ENCODE measurements around the gene SLC38A8. TPM values are rescaled to one million over a fixed set of nuclear protein-coding genes. Genes with fewer than 3 reads are reported as not detected.

The SLC38A8 gene
- total RNA-seq, 2 donors from 2014 or later, result not detected

DNA sequence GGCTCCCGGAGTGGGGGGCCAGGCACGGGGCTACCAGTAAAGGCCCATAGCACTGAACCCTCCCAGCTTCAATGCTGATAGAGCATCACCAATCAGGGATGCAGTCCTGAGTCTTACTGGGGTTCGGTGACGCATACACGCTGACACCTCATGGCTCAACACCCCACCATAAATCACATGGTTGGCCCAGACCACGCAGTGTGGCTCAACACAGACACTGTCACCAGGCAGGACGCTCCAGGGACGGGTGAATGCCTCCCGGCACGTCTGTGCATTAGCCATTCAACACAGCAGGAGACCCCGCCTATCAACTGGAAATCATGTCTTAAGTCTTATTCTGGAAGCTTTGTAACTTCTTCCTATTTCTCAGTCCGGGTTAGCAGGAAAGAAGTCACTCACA lies 39.6 kb downstream of the SLC38A8 start:
- no peaks in the 10 kb centered on the region for H3K36me3 ChIP-seq (ENCODE audit: control insufficient read depth, insufficient read depth, low read length)
- H3K9me3 Mint-ChIP-seq, result no peaks in the 10 kb centered on the region
- no peaks in the 10 kb centered on the region for H3K4me1 Mint-ChIP-seq
- peaks cover 7% of the 10 kb centered on the region for H3K27me3 Mint-ChIP-seq (ENCODE audit: insufficient read depth)
- 85 to 93% methylated on average over 10 to 12 of the region's 12 CpGs for WGBS, 2 experiments (ENCODE audit: insufficient coverage in 1 of 2, insufficient read length in 1 of 2)
- H3K27ac ChIP-seq (ENCODE audit: low read depth, low read length), result no peak overlapping the region
- no peak overlapping the region for H3K9ac ChIP-seq (ENCODE audit: extremely low read depth, low read length, poor library complexity, severe bottlenecking)
- H3K27ac Mint-ChIP-seq, result no peak overlapping the region
- H3K4me3 Mint-ChIP-seq, result no peak overlapping the region
- H3K9me3 ChIP-seq (ENCODE audit: control insufficient read depth, low read length), result no peaks in the 10 kb centered on the region
- no peaks in the 10 kb centered on the region for H3K4me1 ChIP-seq (ENCODE audit: control insufficient read depth, insufficient read depth, low read length)
- DNase-seq, result no peak
- TF ChIP-seq, protein P1, sequence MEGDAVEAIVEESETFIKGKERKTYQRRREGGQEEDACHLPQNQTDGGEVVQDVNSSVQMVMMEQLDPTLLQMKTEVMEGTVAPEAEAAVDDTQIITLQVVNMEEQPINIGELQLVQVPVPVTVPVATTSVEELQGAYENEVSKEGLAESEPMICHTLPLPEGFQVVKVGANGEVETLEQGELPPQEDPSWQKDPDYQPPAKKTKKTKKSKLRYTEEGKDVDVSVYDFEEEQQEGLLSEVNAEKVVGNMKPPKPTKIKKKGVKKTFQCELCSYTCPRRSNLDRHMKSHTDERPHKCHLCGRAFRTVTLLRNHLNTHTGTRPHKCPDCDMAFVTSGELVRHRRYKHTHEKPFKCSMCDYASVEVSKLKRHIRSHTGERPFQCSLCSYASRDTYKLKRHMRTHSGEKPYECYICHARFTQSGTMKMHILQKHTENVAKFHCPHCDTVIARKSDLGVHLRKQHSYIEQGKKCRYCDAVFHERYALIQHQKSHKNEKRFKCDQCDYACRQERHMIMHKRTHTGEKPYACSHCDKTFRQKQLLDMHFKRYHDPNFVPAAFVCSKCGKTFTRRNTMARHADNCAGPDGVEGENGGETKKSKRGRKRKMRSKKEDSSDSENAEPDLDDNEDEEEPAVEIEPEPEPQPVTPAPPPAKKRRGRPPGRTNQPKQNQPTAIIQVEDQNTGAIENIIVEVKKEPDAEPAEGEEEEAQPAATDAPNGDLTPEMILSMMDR (conservative IDR thresholded peaks at IDR 0.05), result no peak
- no peaks in the 10 kb centered on the region for H3K27me3 ChIP-seq (ENCODE audit: control insufficient read depth, insufficient read depth, low read length, poor library complexity, severe bottlenecking)
- no peak overlapping the region for H3K4me3 ChIP-seq (ENCODE audit: low read length)
- no peaks in the 10 kb centered on the region for H3K36me3 Mint-ChIP-seq (ENCODE audit: low read depth)

DNA sequence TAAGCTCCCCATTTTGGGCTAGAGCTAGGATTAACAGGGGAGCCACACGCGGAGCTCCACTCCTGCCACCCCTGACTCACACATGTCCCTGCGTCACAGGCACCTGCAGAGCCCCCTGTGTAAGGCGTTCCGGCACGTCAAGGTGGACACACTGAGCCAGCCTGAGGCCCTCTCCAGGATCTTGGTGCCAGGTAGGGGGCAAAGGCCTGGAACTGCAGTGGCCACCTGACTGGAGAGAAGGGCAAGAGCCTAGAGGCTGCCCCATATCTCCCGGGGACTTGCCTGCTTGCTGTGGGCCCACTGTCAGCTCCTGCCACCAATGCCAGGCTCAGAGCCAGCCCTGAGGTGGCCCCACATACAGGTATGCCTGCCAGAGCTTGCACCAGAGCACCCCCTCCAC lies 40.9 kb downstream of the SLC38A8 start:
- Histone ChIP-seq H3K27ac (ENCODE audit: low read depth, low read length) (no peak overlapping the region), H3K27me3 (ENCODE audit: control insufficient read depth, insufficient read depth, low read length, poor library complexity, severe bottlenecking) (no peaks in the 10 kb centered on the region), H3K36me3 (ENCODE audit: control insufficient read depth, insufficient read depth, low read length) (no peaks in the 10 kb centered on the region), H3K9ac (ENCODE audit: extremely low read depth, low read length, poor library complexity, severe bottlenecking) (no peak overlapping the region), H3K4me1 (ENCODE audit: control insufficient read depth, insufficient read depth, low read length) (no peaks in the 10 kb centered on the region), H3K9me3 (ENCODE audit: control insufficient read depth, low read length) (no peaks in the 10 kb centered on the region), H3K4me3 (ENCODE audit: low read length) (no peak overlapping the region)
- Mint-ChIP-seq H3K36me3 (ENCODE audit: low read depth) (no peaks in the 10 kb centered on the region), H3K4me3 (no peak overlapping the region), H3K9me3 (no peaks in the 10 kb centered on the region), H3K27ac (no peak overlapping the region), H3K4me1 (no peaks in the 10 kb centered on the region), H3K27me3 (ENCODE audit: insufficient read depth) (peaks cover 7% of the 10 kb centered on the region)
- TF ChIP-seq, protein P1 (conservative IDR thresholded peaks at IDR 0.05), result no peak
- 94 to 95% methylated on average over 7 of the region's 7 CpGs for WGBS, 2 experiments (ENCODE audit: insufficient coverage in 1 of 2, insufficient read length in 1 of 2)
- DNase-seq, result no peak

DNA sequence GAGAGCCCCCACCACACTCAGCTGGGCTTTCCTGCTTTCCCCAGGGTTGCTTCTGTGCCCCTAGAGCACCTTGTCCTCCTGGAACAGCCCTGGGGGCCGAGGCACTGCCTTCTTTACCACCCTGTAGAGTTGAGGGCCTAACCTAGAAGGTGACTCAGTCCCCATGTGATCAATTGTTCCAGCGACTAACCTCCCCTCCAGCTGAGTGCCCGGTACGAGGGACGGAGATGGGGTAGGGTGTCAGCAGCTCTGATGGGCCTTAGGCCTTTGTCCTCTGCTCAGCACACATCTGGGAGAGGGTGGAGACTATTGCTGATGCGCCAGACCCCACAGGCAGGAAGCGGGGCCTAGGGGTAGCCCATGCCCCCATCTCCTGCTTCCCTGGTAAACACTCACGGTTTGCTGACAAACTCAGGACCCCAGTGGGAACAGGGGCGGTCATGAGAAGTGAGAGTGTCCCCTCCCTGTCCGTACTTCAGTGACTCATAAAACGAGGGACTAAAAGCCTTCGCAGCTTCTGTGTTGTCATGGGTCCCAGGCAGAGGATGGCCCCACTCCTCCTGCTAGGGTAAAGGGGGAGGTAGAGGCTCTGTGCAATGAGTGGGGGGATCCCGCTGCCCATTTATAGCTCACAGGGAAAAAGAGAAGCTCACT lies 41.5 kb downstream of the SLC38A8 start:
- no peaks in the 10 kb centered on the region for H3K9me3 ChIP-seq (ENCODE audit: control insufficient read depth, low read length)
- no peak overlapping the region for H3K4me3 ChIP-seq (ENCODE audit: low read length)
- TF ChIP-seq, protein P1 (conservative IDR thresholded peaks at IDR 0.05), result no peak
- no peaks in the 10 kb centered on the region for H3K27me3 ChIP-seq (ENCODE audit: control insufficient read depth, insufficient read depth, low read length, poor library complexity, severe bottlenecking)
- Mint-ChIP-seq H3K4me1 (no peaks in the 10 kb centered on the region), H3K27ac (no peak overlapping the region), H3K27me3 (ENCODE audit: insufficient read depth) (peaks cover 7% of the 10 kb centered on the region), H3K36me3 (ENCODE audit: low read depth) (no peaks in the 10 kb centered on the region), H3K4me3 (no peak overlapping the region), H3K9me3 (no peaks in the 10 kb centered on the region)
- H3K9ac ChIP-seq (ENCODE audit: extremely low read depth, low read length, poor library complexity, severe bottlenecking), result no peak overlapping the region
- no peaks in the 10 kb centered on the region for H3K4me1 ChIP-seq (ENCODE audit: control insufficient read depth, insufficient read depth, low read length)
- 59 to 71% methylated on average over 6 to 13 of the region's 13 CpGs for WGBS, 2 experiments (ENCODE audit: insufficient coverage in 1 of 2, insufficient read length in 1 of 2)
- no peak overlapping the region for H3K27ac ChIP-seq (ENCODE audit: low read depth, low read length)
- no peaks in the 10 kb centered on the region for H3K36me3 ChIP-seq (ENCODE audit: control insufficient read depth, insufficient read depth, low read length)
- no peak for DNase-seq
